K562 (cell line): Measurements from ENCODE around the gene PDE6G. TPM values are rescaled to one million over a fixed set of nuclear protein-coding genes. Genes with fewer than 3 reads are reported as not detected.

Experiments
- ATAC-seq: fragments of 200-7000 bp; cut with Tn5 transposase; 3 replicates; pipeline ENCODE4 v1.9.1; 2020; ENCODE audit warnings: moderate library complexity
- BruUV-seq: library from RNA; stranded (reverse); fragments of 400-500 nt; replicated peaks from 2 replicates; lab custom pipeline; 2021; lab: Mats Ljungman, UMichigan
- CTCF ChIA-PET: fragments of 300-600 bp; formaldehyde crosslinking; extraction: SDS; loops from one replicate; lab custom pipeline; 2021; ENCODE audit warnings: low intra/inter-chr PET ratio; lab: Yijun Ruan, JAX
- POLR2A ChIA-PET: fragments of 300-600, 350-650 bp; sonication (Branson Sonifier 250); formaldehyde crosslinking; extraction: SDS; loops from one replicate; lab custom pipeline; 2021; ENCODE audit warnings: antibody characterized with exemption, inconsistent platforms; lab: Yijun Ruan, JAX
- DNase-seq, 4 experiments: peaks; one replicate each; pipeline versions ENCODE4 v3.0.0 to v3.0.0-alpha.2; 2011 to 2018; ENCODE audit warnings: low spot score in 3 of 4, mixed read lengths in 3 of 4; ENCODE audit errors: extremely low read depth in 1 of 4
- FAIRE-seq: peaks from 2 replicates; lab custom pipeline; 2011; peaks lifted over from hg19 to GRCh38; lab: Jason Lieb, UNC
- H2AFZ ChIP-seq: 2 replicates; pipeline ENCODE4 v1.6.0; 2011; ENCODE audit warnings: low read depth, low read length, control low read depth, inconsistent platforms
- H3K27ac ChIP-seq: fragments of 200-600 bp; 3 replicates; pipeline ENCODE4 v1.8.0; 2011; ENCODE audit warnings: low read depth, mild to moderate bottlenecking, control low read depth, inconsistent platforms, low read length, moderate library complexity, mixed read lengths; ENCODE audit errors: extremely low read depth
- H3K27me3 ChIP-seq, 2 experiments: fragments of 300-600 bp in 1 of 2; 2 replicates in 1 of 2; 3 replicates in 1 of 2; pipeline versions ENCODE4 v1.6.0 to v1.8.0; 2011; ENCODE audit warnings: inconsistent platforms in 2 of 2, low read length in 2 of 2, mild to moderate bottlenecking in 1 of 2, mixed read lengths in 1 of 2, moderate library complexity in 1 of 2; ENCODE audit not compliant: control insufficient read depth in 2 of 2, insufficient read depth in 2 of 2
- H3K36me3 ChIP-seq: fragments of 300-600 bp; 3 replicates; pipeline ENCODE4 v1.8.0; 2011; ENCODE audit warnings: mild to moderate bottlenecking, low read length, inconsistent platforms; ENCODE audit not compliant: control insufficient read depth, insufficient read depth
- H3K4me1 ChIP-seq, 2 experiments: fragments of 200-600 bp in 1 of 2; replicated peaks in 1 of 2; 2 replicates in 1 of 2; 3 replicates in 1 of 2; pipeline versions ENCODE4 v1.5.1 to v1.8.0; 2011; ENCODE audit warnings: inconsistent platforms in 2 of 2, low read length in 2 of 2, mild to moderate bottlenecking in 1 of 2, mixed read lengths in 1 of 2, moderate library complexity in 1 of 2; ENCODE audit not compliant: control insufficient read depth in 2 of 2, insufficient read depth in 2 of 2
- H3K4me2 ChIP-seq: 2 replicates; pipeline ENCODE4 v1.6.1; 2011; ENCODE audit warnings: low read length, control low read depth, inconsistent platforms, mixed read lengths; ENCODE audit not compliant: insufficient read depth
- H3K4me3 ChIP-seq: fragments of 200-600 bp; sonication (generic), shearing (Covaris generic); 2 replicates; pipeline ENCODE4 v1.5.1; 2016; ENCODE audit warnings: control low read depth, inconsistent platforms
- H3K79me2 ChIP-seq: fragments of 200-600 bp; 3 replicates; pipeline ENCODE4 v1.8.0; 2011; ENCODE audit warnings: low read length, inconsistent platforms; ENCODE audit not compliant: control insufficient read depth, insufficient read depth
- H3K9ac ChIP-seq, 2 experiments: 2 replicates each; pipeline versions ENCODE4 v1.6.0 to v1.6.1; 2011; ENCODE audit warnings: low read depth in 2 of 2, low read length in 2 of 2, control low read depth in 1 of 2, inconsistent platforms in 1 of 2, mild to moderate bottlenecking in 1 of 2, mixed read lengths in 1 of 2; ENCODE audit not compliant: insufficient read depth in 1 of 2
- H3K9me1 ChIP-seq: one replicate; pipeline ENCODE4 v1.6.0; 2011; ENCODE audit warnings: inconsistent platforms, mild to moderate bottlenecking, low read length, moderate library complexity; ENCODE audit not compliant: control insufficient read depth, insufficient read depth
- H3K9me3 ChIP-seq: replicated peaks from 2 replicates; pipeline ENCODE4 v1.5.1; 2011; ENCODE audit warnings: low read depth, low read length, inconsistent platforms; ENCODE audit not compliant: control insufficient read depth, insufficient read depth
- H4K20me1 ChIP-seq: replicated peaks from 2 replicates; pipeline ENCODE4 v1.6.1; 2011; ENCODE audit warnings: low read length, inconsistent platforms, mixed read lengths; ENCODE audit not compliant: control insufficient read depth, insufficient read depth
- CBX3 ChIP-seq, 2 experiments: IDR thresholded peaks; 1 replicate in 1 of 2; 2 replicates in 1 of 2; pipeline ENCODE4 v1.6.1; 2012; ENCODE audit warnings: inconsistent platforms in 2 of 2, low read length in 2 of 2, borderline replicate concordance in 1 of 2, control low read depth in 1 of 2
- CC2D1A ChIP-seq: fragments of 450-650 bp; IDR thresholded peaks from 2 replicates; pipeline ENCODE4 v1.6.1; 2017; ENCODE audit warnings: mild to moderate bottlenecking
- IFI16 ChIP-seq: fragments of 250-450 bp; sonication (Bioruptor Pico); IDR thresholded peaks from 2 replicates; pipeline ENCODE4 v2.1.2; 2022; ENCODE audit warnings: mild to moderate bottlenecking, inconsistent platforms
- PHF21A ChIP-seq: fragments of 450-650 bp; IDR thresholded peaks from 2 replicates; pipeline ENCODE4 v1.6.1; 2017; ENCODE audit warnings: low read depth, borderline replicate concordance
- SIRT6 ChIP-seq: IDR thresholded peaks from one replicate; pipeline ENCODE4 v1.6.1; 2012; ENCODE audit warnings: low read depth, mild to moderate bottlenecking, control low read depth, inconsistent platforms, low read length, moderate library complexity
- SRSF9 ChIP-seq: fragments of 200-400 bp; formaldehyde crosslinking; IDR thresholded peaks from 2 replicates; pipeline ENCODE4 v1.6.1; 2017; ENCODE audit warnings: low read depth, low read length, borderline replicate concordance
- ZNF124 ChIP-seq: sonication (generic); formaldehyde crosslinking; IDR thresholded peaks from 2 replicates; pipeline ENCODE4 v1.8.1; 2022; ENCODE audit warnings: missing genetic modification reagents
- ZNF217 ChIP-seq: sonication (generic); formaldehyde crosslinking; IDR thresholded peaks from 2 replicates; pipeline ENCODE4 v1.8.0; 2022; ENCODE audit warnings: mild to moderate bottlenecking, missing genetic modification reagents
- ZNF263 ChIP-seq: sonication (generic); formaldehyde crosslinking; IDR thresholded peaks from 2 replicates; pipeline ENCODE4 v1.8.0; 2022; ENCODE audit warnings: mild to moderate bottlenecking, missing genetic modification reagents, borderline replicate concordance
- WGBS: fragments of 100-300 bp; shearing (Covaris generic); methylation state at CpG from one replicate; pipeline ENCODE4 v1.1.6; 2016; ENCODE audit warnings: low coverage, mixed read lengths; ENCODE audit not compliant: insufficient coverage; ENCODE audit errors: missing lambda C conversion rate; 5-methylcytosine and 5-hydroxymethylcytosine counted together
- in situ Hi-C: fragments of 300-500 bp; cut with MboI; formaldehyde crosslinking; loops from 4 replicates; pipeline ENCODE4 v1.15.0; 2018; ENCODE audit warnings: inconsistent platforms, mixed read lengths
- intact Hi-C: fragments of 100-400 bp; cut with micrococcal nuclease; formaldehyde crosslinking; loops from 2 replicates; pipeline ENCODE4 v1.14.2; 2022
- polyA plus RNA-seq, 8 experiments: library from polyadenylated mRNA; depleted of rRNA in 4 of 8; stranded (reverse) in 5 of 8; unstranded in 3 of 8; fragments of >200 nt; fragmentation: Nextera tagmentation in 2 of 8; fragmentation: Illumina TruSeq in 1 of 8; extraction: Ambion mirVana in 2 of 8; extraction: Trizol in 1 of 8; gene quantifications; 2 replicates each; pipeline versions ENCODE4 v1.2.1 to v1.2.3, GENCODE V29; 2011 to 2014; ENCODE audit warnings: inconsistent platforms in 1 of 8, missing spikeins in 1 of 8
- total RNA-seq, 7 experiments: library from RNA; depleted of rRNA in 6 of 7; stranded (reverse); fragments of >200 nt in 6 of 7; fragmentation: Illumina TruSeq in 2 of 7; extraction: Trizol in 2 of 7; gene quantifications; 2 replicates each; pipeline versions ENCODE4 v1.2.1 to v1.2.3, GENCODE V29; 2011 to 2021; ENCODE audit warnings: low replicate concordance in 1 of 7

The PDE6G gene
- total and polyA plus RNA-seq, 9 of the 15 experiments (the other 6 are each of a cell fraction or from before 2014, with no cell fraction given) = 0.14 to 0.59 TPM; not detected in 7

DNA sequence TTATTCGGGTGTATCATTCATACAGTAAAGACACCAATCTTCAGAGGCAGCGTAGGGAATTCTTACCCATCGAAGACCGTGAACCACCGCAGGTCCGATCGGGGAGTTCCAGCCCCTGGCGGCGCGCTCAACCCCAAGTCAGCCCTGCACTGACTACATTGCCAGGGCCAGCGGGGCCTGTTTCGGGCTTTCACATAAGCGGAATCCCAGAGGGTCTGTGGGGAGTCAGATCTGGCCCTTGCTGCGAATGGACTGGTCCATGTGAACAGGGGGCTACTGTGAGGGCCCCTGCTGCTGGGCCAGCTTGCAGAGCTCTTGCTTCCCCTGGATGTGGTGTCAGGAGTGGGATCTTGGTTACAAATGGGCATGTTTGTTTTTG lies 7.6 kb downstream of the PDE6G start:
- ChIA-PET CTCF (no interaction called here), POLR2A (no interaction called here)
- no peaks in the 10 kb centered on the region for H4K20me1 ChIP-seq
- ATAC-seq = no peak
- H3K9me3 ChIP-seq = peaks cover 6% of the 10 kb centered on the region
- in situ Hi-C loops = no loop called here
- WGBS = 94% methylated on average over 14 of the region's 14 CpGs
- H3K4me1 ChIP-seq = peaks cover 20 to 77% of the 10 kb centered on the region in 2 experiments; a peak in 4 of 5 replicates
- intact Hi-C loops = no loop called here
- H3K4me2 ChIP-seq = no peak overlapping the region
- H3K9ac ChIP-seq = no peak overlapping the region
- H3K4me3 ChIP-seq = no peak overlapping the region
- H3K9me1 ChIP-seq = no peaks in the 10 kb centered on the region
- FAIRE-seq = no peak
- no peak overlapping the region for H3K27ac ChIP-seq
- no peaks in the 10 kb centered on the region for H3K27me3 ChIP-seq
- TF ChIP-seq ZNF263 (CRISPR knock-in tag) = no peak
- peak in 1 of 2 experiments; percentile 39; a peak in 1 of 3 replicates for TF ChIP-seq CBX3 (IDR thresholded peaks at IDR 0.05; ENCODE audit: borderline replicate concordance in 1 of 2, low read length in 2 of 2)
- TF ChIP-seq SRSF9 = no peak
- TF ChIP-seq CC2D1A = no peak
- TF ChIP-seq ZNF217 (CRISPR knock-in tag) = no peak
- no peak for TF ChIP-seq SIRT6
- no peak for TF ChIP-seq PHF21A
- no peak for TF ChIP-seq ZNF124 (CRISPR knock-in tag)
- no peak for TF ChIP-seq IFI16 (CRISPR knock-in tag)
- H2AFZ ChIP-seq = no peak overlapping the region
- no peaks in the 10 kb centered on the region for H3K36me3 ChIP-seq
- no peaks in the 10 kb centered on the region for H3K79me2 ChIP-seq
- no peak for DNase-seq
- no TSS peak for BruUV-seq
